ENCODE results near the gene GET4.

DNA sequence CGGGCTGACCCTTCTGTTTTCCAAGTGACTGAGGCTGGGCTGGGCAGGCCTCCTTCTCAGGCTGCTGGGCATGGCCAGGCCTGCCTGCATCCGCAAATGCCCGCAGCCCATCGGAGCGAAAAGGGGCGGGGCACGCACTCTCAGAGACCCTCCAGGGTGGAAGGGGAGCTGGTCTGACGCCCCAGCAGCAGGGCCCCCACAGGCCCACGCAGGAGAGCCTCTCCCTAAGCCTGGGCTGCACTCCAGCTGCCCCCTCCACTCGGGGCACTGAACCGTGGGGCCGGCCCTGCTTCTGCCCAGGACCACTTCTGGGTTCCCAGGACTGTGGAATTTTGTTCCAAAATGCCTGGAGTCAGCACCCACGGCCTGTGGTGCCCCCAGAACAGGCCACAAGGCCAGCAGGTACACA, 68.8 kb downstream of the GET4 start:
- TF ChIP-seq CTCF (IDR thresholded peaks at IDR 0.05) (no peak), POLR2AphosphoS5 (IDR thresholded peaks at IDR 0.05; ENCODE audit: insufficient read depth in 1 of 2, low read depth in 1 of 2) (no peak)
